GM18526 (cell line): ENCODE results near the gene FGF12.

ENCODE experiments used
- POLR2A ChIP-seq: IDR thresholded peaks from 3 replicates; pipeline ENCODE4 v1.6.1; 2011; ENCODE audit not compliant: insufficient read length; ENCODE audit errors: extremely low read depth

The FGF12 gene

GRCh38 chr3:192566706-192567290 is 160.5 kb downstream of the FGF12 start:
- no peak for TF ChIP-seq POLR2A

- no peak for TF ChIP-seq POLR2A
Observed at GRCh38 chr3:192564611-192565010, 162.7 kb downstream of the FGF12 start.

- no peak for TF ChIP-seq POLR2A
Observed at GRCh38 chr3:192563417-192563816, 163.9 kb downstream of the FGF12 start.

- TF ChIP-seq POLR2A: no peak
Observed at GRCh38 chr3:192553707-192554106, 173.6 kb downstream of the FGF12 start.

GRCh38 chr3:192550356-192550755 is 177.0 kb downstream of the FGF12 start:
- no peak for TF ChIP-seq POLR2A

- no peak for TF ChIP-seq POLR2A
Observed at GRCh38 chr3:192545333-192545732, 182.0 kb downstream of the FGF12 start.

- TF ChIP-seq POLR2A: no peak
Observed at GRCh38 chr3:192543163-192543562, 184.2 kb downstream of the FGF12 start.

- TF ChIP-seq POLR2A: no peak
Observed at GRCh38 chr3:192516820-192517219, 210.5 kb downstream of the FGF12 start.

GRCh38 chr3:192515664-192516045 is 211.7 kb downstream of the FGF12 start:
- no peak for TF ChIP-seq POLR2A

GRCh38 chr3:192514754-192515663 is 212.3 kb downstream of the FGF12 start:
- TF ChIP-seq POLR2A: no peak

GRCh38 chr3:192514081-192514753 is 213.1 kb downstream of the FGF12 start:
- TF ChIP-seq POLR2A: no peak

GRCh38 chr3:192505731-192506130 is 221.6 kb downstream of the FGF12 start:
- TF ChIP-seq POLR2A: no peak

- TF ChIP-seq POLR2A: no peak
Observed at GRCh38 chr3:192501401-192501800, 225.9 kb downstream of the FGF12 start.

GRCh38 chr3:192496905-192497587 is 230.3 kb downstream of the FGF12 start:
- TF ChIP-seq POLR2A: no peak

- no peak for TF ChIP-seq POLR2A
Observed at GRCh38 chr3:192494174-192494573, 233.2 kb downstream of the FGF12 start.
